OCI-LY1 (cell line): ENCODE measurements around the gene DEPP1.

ENCODE experiments used
- H2AFZ ChIP-seq: fragments of 200-600 bp; sonication (generic), shearing (Covaris generic); 2 replicates; pipeline ENCODE4 v1.6.0; 2014; ENCODE audit warnings: antibody characterized with exemption, mild to moderate bottlenecking, low read length
- H3F3A ChIP-seq: fragments of 200-600 bp; sonication (generic), shearing (Covaris generic); 2 replicates; pipeline ENCODE4 v1.6.0; 2014; ENCODE audit warnings: mild to moderate bottlenecking, antibody characterized with exemption, low read length, moderate library complexity; ENCODE audit not compliant: insufficient read depth
- H3K27ac ChIP-seq: fragments of 200-600 bp; sonication (generic); 2 replicates; pipeline ENCODE4 v1.5.1; 2014; ENCODE audit warnings: low read length, mixed run types, mild to moderate bottlenecking, low read depth; ENCODE audit not compliant: poor library complexity, severe bottlenecking
- H3K27me3 ChIP-seq: fragments of 200-600 bp; sonication (generic); 2 replicates; pipeline ENCODE4 v1.6.0; 2014; ENCODE audit warnings: antibody characterized with exemption, mild to moderate bottlenecking, low read length, moderate library complexity; ENCODE audit not compliant: insufficient read depth
- H3K36me3 ChIP-seq: fragments of 200-600 bp; sonication (generic); 2 replicates; pipeline ENCODE4 v1.6.1; 2014; ENCODE audit warnings: mild to moderate bottlenecking, antibody characterized with exemption, low read length, moderate library complexity, mixed read lengths; ENCODE audit not compliant: insufficient read depth
- H3K4me1 ChIP-seq: fragments of 200-600 bp; sonication (generic); 2 replicates; pipeline ENCODE4 v1.5.1; 2014; ENCODE audit warnings: mild to moderate bottlenecking, low read length, moderate library complexity; ENCODE audit not compliant: insufficient read depth, severe bottlenecking
- H3K4me2 ChIP-seq: fragments of 200-600 bp; sonication (generic), shearing (Covaris generic); 2 replicates; pipeline ENCODE4 v1.6.1; 2014; ENCODE audit warnings: low read length
- H3K4me3 ChIP-seq: fragments of 200-600 bp; sonication (generic); 2 replicates; pipeline ENCODE4 v1.5.1; 2014; ENCODE audit warnings: low read length, low read depth, mild to moderate bottlenecking, mixed read lengths; ENCODE audit not compliant: poor library complexity, severe bottlenecking
- H3K79me2 ChIP-seq: fragments of 200-600 bp; shearing (Covaris generic); 2 replicates; pipeline ENCODE4 v1.6.1; 2016; ENCODE audit warnings: mixed run types, low read length, mixed read lengths; ENCODE audit not compliant: insufficient read depth
- H3K9ac ChIP-seq: fragments of 200-600 bp; sonication (generic), shearing (Covaris generic); 2 replicates; pipeline ENCODE4 v1.6.1; 2014; ENCODE audit warnings: mild to moderate bottlenecking, low read length, mixed read lengths
- H3K9me2 ChIP-seq: fragments of 200-600 bp; sonication (generic), shearing (Covaris generic); 2 replicates; pipeline ENCODE4 v1.6.1; 2014; ENCODE audit warnings: low read depth, mild to moderate bottlenecking, low read length, mixed read lengths
- H3K9me3 ChIP-seq: fragments of 200-600 bp; shearing (Covaris generic); 2 replicates; pipeline ENCODE4 v1.6.1; 2014; ENCODE audit warnings: low read length, mixed read lengths
- H4K20me1 ChIP-seq: fragments of 200-600 bp; sonication (generic), shearing (Covaris generic); 2 replicates; pipeline ENCODE4 v1.6.0; 2016; ENCODE audit warnings: mild to moderate bottlenecking, low read length; ENCODE audit not compliant: insufficient read depth
- CTCF ChIP-seq: fragments of 200-600 bp; sonication (generic), shearing (Covaris generic); IDR thresholded peaks from 2 replicates; pipeline ENCODE4 v1.5.1; 2017; ENCODE audit warnings: mild to moderate bottlenecking, antibody characterized with exemption, low read length, moderate library complexity, mixed read lengths
- EZH2 ChIP-seq: fragments of 200-600 bp; sonication (generic), shearing (Covaris generic); IDR thresholded peaks from 2 replicates; pipeline ENCODE4 v1.8.0; 2017; ENCODE audit warnings: borderline replicate concordance, mixed run types, mild to moderate bottlenecking, antibody characterized with exemption, low read length, moderate library complexity, mixed read lengths

DEPP1 gene

GRCh38 chr10:44994752-44995530, 16.3 kb upstream of the DEPP1 start:
- no peak for TF ChIP-seq EZH2
- TF ChIP-seq CTCF = no peak
- no peaks in the 10 kb centered on the region for H4K20me1 ChIP-seq
- H3K9ac ChIP-seq = no peak overlapping the region
- H3K27ac ChIP-seq = no peak overlapping the region
- no peaks in the 10 kb centered on the region for H3K79me2 ChIP-seq
- no peaks in the 10 kb centered on the region for H3F3A ChIP-seq
- no peak overlapping the region for H2AFZ ChIP-seq
- H3K4me1 ChIP-seq = no peaks in the 10 kb centered on the region
- no peak overlapping the region for H3K4me3 ChIP-seq
- H3K9me2 ChIP-seq = no peaks in the 10 kb centered on the region
- H3K9me3 ChIP-seq = no peaks in the 10 kb centered on the region
- no peaks in the 10 kb centered on the region for H3K36me3 ChIP-seq
- H3K27me3 ChIP-seq = 0 out of 2 replicates have a peak, but pooled peaks cover 3% of the 10 kb centered on the region
- no peak overlapping the region for H3K4me2 ChIP-seq

GRCh38 chr10:44993922-44994751, 15.5 kb upstream of the DEPP1 start:
- no peaks in the 10 kb centered on the region for H3K4me1 ChIP-seq
- no peak overlapping the region for H3K9ac ChIP-seq
- no peak overlapping the region for H3K27ac ChIP-seq
- no peaks in the 10 kb centered on the region for H3K36me3 ChIP-seq
- no peaks in the 10 kb centered on the region for H4K20me1 ChIP-seq
- H3K4me3 ChIP-seq = no peak overlapping the region
- no peaks in the 10 kb centered on the region for H3K79me2 ChIP-seq
- H3K9me2 ChIP-seq = no peaks in the 10 kb centered on the region
- H3K9me3 ChIP-seq = no peaks in the 10 kb centered on the region
- H3F3A ChIP-seq = no peaks in the 10 kb centered on the region
- TF ChIP-seq EZH2 (no peak), CTCF (no peak)
- no peak overlapping the region for H3K4me2 ChIP-seq
- 0 out of 2 replicates have a peak, but pooled peaks cover 3% of the 10 kb centered on the region for H3K27me3 ChIP-seq
- H2AFZ ChIP-seq = no peak overlapping the region

DNA sequence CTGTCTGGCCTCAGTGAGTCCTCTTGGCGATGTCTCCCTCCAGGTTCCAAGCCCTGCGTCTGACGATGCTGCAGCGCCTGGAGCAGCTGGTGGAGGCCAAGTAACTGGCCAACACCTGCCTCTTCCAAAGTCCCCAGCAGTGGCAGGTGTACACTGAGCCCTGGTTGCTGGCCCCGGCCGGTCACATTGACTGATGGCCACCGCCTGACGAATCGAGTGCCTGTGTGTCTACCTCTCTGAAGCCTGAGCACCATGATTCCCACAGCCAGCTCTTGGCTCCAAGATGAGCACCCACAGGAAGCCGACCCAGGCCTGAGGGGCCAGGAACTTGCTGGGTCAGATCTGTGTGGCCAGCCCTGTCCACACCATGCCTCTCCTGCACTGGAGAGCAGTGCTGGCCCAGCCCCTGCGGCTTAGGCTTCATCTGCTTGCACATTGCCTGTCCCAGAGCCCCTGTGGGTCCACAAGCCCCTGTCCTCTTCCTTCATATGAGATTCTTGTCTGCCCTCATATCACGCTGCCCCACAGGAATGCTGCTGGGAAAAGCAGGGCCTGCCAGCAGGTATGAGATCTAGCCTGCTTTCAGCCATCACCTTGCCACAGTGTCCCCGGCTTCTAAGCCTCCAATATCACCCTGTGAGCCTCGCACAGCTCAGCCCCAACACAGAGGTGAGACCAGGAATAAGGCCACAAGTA, 14.8 kb upstream of the DEPP1 start:
- no peaks in the 10 kb centered on the region for H3K9me2 ChIP-seq
- H3K9me3 ChIP-seq = no peaks in the 10 kb centered on the region
- H3K9ac ChIP-seq = no peak overlapping the region
- no peak overlapping the region for H3K27ac ChIP-seq
- no peaks in the 10 kb centered on the region for H3K36me3 ChIP-seq
- no peaks in the 10 kb centered on the region for H3K4me1 ChIP-seq
- no peaks in the 10 kb centered on the region for H4K20me1 ChIP-seq
- H3K4me2 ChIP-seq = no peak overlapping the region
- no peaks in the 10 kb centered on the region for H3K79me2 ChIP-seq
- TF ChIP-seq CTCF = no peak
- no peak for TF ChIP-seq EZH2
- no peak overlapping the region for H3K4me3 ChIP-seq
- 0 out of 2 replicates have a peak, but pooled peaks cover 3% of the 10 kb centered on the region for H3K27me3 ChIP-seq
- H2AFZ ChIP-seq = no peak overlapping the region
- H3F3A ChIP-seq = no peaks in the 10 kb centered on the region
